Measurements from ENCODE around the gene KDM1B.

KDM1B gene

GRCh38 chr6:18212231-18212630, 57.0 kb downstream of the KDM1B start:
- Histone ChIP-seq H3K36me3 (no peaks in the 10 kb centered on the region), H3K27me3 (no peaks in the 10 kb centered on the region), H3K4me1 (no peaks in the 10 kb centered on the region), H3K4me3 (ENCODE audit: low read depth, low read length) (no peak overlapping the region), H3K9me3 (no peaks in the 10 kb centered on the region)
- no peak for DNase-seq
- TF ChIP-seq, protein P1, sequence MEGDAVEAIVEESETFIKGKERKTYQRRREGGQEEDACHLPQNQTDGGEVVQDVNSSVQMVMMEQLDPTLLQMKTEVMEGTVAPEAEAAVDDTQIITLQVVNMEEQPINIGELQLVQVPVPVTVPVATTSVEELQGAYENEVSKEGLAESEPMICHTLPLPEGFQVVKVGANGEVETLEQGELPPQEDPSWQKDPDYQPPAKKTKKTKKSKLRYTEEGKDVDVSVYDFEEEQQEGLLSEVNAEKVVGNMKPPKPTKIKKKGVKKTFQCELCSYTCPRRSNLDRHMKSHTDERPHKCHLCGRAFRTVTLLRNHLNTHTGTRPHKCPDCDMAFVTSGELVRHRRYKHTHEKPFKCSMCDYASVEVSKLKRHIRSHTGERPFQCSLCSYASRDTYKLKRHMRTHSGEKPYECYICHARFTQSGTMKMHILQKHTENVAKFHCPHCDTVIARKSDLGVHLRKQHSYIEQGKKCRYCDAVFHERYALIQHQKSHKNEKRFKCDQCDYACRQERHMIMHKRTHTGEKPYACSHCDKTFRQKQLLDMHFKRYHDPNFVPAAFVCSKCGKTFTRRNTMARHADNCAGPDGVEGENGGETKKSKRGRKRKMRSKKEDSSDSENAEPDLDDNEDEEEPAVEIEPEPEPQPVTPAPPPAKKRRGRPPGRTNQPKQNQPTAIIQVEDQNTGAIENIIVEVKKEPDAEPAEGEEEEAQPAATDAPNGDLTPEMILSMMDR (IDR thresholded peaks at IDR 0.05; ENCODE audit: low read depth, low read length) = no peak

- Histone ChIP-seq H3K27me3 (no peaks in the 10 kb centered on the region), H3K36me3 (no peaks in the 10 kb centered on the region), H3K4me1 (no peaks in the 10 kb centered on the region), H3K9me3 (no peaks in the 10 kb centered on the region), H3K4me3 (ENCODE audit: low read depth, low read length) (no peak overlapping the region)
- DNase-seq = no peak
- TF ChIP-seq, protein P1 (IDR thresholded peaks at IDR 0.05; ENCODE audit: low read depth, low read length) = no peak
Observed at GRCh38 chr6:18213439-18213838, 58.2 kb downstream of the KDM1B start.

DNA sequence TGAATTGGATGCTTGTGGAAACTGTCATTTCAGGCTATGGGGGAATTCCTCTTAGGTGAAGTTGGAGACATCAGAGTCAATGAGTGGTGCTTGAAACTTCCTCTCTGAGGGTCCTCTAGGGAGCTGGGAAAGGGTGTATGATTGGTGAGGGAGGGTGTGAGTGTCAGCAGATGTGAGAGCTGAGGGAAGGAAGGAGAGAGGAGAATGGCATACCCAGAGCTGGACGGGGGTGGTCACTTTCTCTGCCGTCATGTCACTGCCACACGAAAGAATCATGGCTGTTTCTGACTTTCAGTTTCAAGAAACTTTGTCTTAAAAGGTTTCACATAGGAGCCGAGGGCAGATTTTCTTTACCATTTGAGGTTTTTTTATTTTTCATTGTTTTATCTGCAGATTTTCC, 58.8 kb downstream of the KDM1B start:
- DNase-seq = no peak

DNA sequence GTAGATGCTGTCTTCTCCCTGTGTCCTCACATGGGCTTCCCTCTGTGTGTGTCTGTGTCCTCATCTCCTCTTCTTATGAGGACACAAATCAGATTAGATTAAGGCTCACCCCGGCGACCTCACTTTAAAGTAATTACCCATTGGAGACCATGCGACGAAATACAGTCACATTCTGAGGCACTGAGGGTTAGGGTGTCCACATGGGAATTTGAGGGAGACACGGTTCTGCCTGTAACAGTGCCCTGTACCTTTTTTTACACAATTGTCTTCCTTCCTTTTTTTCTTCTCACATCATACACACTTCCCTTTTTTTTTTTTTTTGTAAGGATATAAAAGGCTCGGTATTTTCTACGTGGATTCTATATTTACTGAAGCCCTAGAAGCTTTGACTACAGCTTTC, 60.2 kb downstream of the KDM1B start:
- no peak for DNase-seq
- no peak overlapping the region for H3K4me3 ChIP-seq (ENCODE audit: low read depth, low read length)

More for the DNA sequence above, 58.8 kb downstream of the KDM1B start:
- Histone ChIP-seq H3K4me3 (ENCODE audit: low read depth, low read length) (no peak overlapping the region), H3K36me3 (no peaks in the 10 kb centered on the region), H3K4me1 (no peaks in the 10 kb centered on the region), H3K9me3 (no peaks in the 10 kb centered on the region), H3K27me3 (no peaks in the 10 kb centered on the region)
- TF ChIP-seq, protein P1 (IDR thresholded peaks at IDR 0.05; ENCODE audit: low read depth, low read length) = no peak

DNA sequence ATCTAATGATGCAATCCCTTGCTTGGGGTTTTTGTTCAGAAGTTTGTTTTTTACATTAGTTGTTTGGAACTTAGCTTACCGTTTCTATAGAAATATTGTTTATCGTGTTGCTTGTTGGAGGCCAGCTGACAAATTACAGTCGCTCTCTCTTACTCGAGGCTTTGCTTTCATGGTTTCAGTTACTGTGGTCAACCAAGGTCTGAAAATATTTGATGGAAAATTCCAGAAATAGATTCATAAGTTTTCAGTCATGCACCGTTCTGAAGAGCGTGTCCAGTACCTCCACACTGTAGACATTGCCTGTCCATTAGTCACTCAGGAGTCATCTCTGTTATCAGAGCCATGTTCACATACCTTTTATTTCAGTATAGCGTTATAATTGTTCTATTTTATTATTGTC, 61.2 kb downstream of the KDM1B start:
- DNase-seq = no peak
- TF ChIP-seq, protein P1 (IDR thresholded peaks at IDR 0.05; ENCODE audit: low read depth, low read length) = no peak
- H3K9me3 ChIP-seq = no peaks in the 10 kb centered on the region
- H3K36me3 ChIP-seq = no peaks in the 10 kb centered on the region
- H3K4me1 ChIP-seq = no peaks in the 10 kb centered on the region
- H3K27me3 ChIP-seq = no peaks in the 10 kb centered on the region
- H3K4me3 ChIP-seq (ENCODE audit: low read depth, low read length) = no peak overlapping the region

More for the DNA sequence above, 60.2 kb downstream of the KDM1B start:
- Histone ChIP-seq H3K4me1 (no peaks in the 10 kb centered on the region), H3K9me3 (no peaks in the 10 kb centered on the region), H3K27me3 (no peaks in the 10 kb centered on the region), H3K36me3 (no peaks in the 10 kb centered on the region)
- TF ChIP-seq, protein P1 (IDR thresholded peaks at IDR 0.05; ENCODE audit: low read depth, low read length) = no peak

GRCh38 chr6:18218233-18218632, 63.0 kb downstream of the KDM1B start:
- TF ChIP-seq, protein P1 (IDR thresholded peaks at IDR 0.05; ENCODE audit: low read depth, low read length) = no peak
- DNase-seq = no peak
- Histone ChIP-seq H3K4me3 (ENCODE audit: low read depth, low read length) (no peak overlapping the region), H3K4me1 (no peaks in the 10 kb centered on the region), H3K9me3 (no peaks in the 10 kb centered on the region), H3K27me3 (no peaks in the 10 kb centered on the region), H3K36me3 (no peaks in the 10 kb centered on the region; the same call in 1 of the 2 replicates)

Measured in BE2C (cell line).